HG02610 (cell line): Measurements from ENCODE around the gene EML3.
"Not testable (repeated sequence)": the region's sequence is repeated elsewhere in the genome, so short reads cannot be mapped to it uniquely, and the experiment has no call there.

Source experiments
- ATAC-seq: cut with Tn5 transposase; IDR thresholded peaks from one replicate; pipeline ENCODE4 v1.9.1; 2021; ENCODE audit warnings: mild to moderate bottlenecking, moderate library complexity; ENCODE audit not compliant: unreplicated experiment

EML3 gene

DNA sequence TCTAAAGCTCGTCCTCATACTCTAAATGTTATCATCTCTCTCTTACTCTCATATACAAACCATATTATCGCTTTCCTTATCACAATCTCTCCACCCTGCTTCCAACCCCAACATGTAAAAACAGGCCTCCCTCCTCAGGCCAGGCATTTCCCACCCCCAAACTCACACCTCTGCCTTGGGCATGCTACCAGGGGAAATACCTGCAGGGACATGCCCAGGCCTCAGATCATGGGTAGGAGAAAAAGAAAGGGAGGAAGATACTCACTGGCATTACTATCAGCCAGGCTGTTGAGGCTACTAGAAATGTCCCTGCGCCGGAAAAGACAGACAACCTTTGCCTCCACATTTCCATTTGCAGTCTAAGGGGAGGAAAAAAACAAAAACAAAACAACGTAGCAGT lies 12.7 kb downstream of the EML3 start:
- no peak for ATAC-seq

- peak; percentile 63 for ATAC-seq
Measured at GRCh38 chr11:62599069-62599696, 13.4 kb downstream of the EML3 start.

- ATAC-seq, result no peak
Measured at GRCh38 chr11:62595124-62595523, 17.5 kb downstream of the EML3 start.

GRCh38 chr11:62593434-62594044 lies 19.0 kb downstream of the EML3 start:
- no peak for ATAC-seq

- ATAC-seq, result no peak
Measured at GRCh38 chr11:62592989-62593421, 19.6 kb downstream of the EML3 start.

- ATAC-seq, result peak; percentile 7
Measured at GRCh38 chr11:62592146-62592815, 20.3 kb downstream of the EML3 start.

- ATAC-seq, result peak; percentile 86
Measured at GRCh38 chr11:62591448-62592145, 21.0 kb downstream of the EML3 start, which contains the start of gene TUT1. TSS of gene TUT1 (minus strand) at chr11:62591523. CDS start at chr11:62591485, 38 bp downstream.

DNA sequence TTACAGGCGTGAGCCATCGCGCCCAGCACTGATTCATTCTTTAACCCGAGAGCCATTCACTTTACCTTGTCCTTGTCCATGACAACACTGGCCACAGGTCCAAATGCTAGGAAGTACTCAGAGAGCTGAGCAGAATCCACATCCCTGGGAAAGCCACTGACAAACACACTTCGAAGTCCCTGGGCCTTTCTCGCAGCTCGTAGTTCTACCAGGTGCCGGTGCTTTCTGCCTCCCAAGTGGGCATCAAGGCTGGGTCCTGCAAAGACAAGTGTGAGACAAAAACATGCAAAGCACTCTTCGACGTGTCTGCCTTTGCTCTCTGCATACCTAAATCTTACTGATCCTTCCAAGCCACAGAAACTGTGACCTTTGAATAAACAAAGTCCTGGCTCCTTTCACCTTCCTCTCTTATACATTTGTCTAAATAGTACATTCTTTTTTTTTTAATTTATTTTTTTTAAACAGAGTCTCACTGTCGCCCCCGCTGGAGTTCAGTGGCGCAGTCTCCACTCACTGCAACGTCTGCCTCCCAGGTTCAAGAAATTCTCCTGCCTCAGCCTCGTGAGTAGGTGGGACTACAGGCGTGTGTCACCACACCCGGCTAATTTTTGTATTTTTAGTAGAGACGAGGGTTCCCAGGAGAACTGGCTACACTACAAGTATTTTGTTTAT lies 23.5 kb downstream of the EML3 start:
- no peak for ATAC-seq

DNA sequence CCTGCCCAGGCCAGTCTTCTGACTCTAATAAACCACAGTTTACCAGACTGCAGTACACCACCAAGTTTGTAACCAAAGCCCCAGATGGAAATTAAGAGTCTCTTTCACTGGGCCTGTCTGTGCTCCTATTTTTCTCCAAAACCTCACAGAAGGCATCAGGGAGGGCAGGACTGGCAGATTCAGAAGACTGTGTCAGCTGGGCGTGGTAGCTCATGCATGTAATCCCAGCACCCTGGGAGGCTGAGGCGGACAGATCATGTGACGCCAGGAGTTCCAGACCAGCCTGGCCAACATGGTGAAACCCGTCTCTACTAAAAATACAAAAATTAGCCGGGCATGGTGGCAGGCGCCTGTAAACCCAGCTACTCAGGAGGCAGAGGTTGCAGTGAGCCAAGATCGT lies 27.2 kb downstream of the EML3 start:
- ATAC-seq, result not testable (repeated sequence)

GRCh38 chr11:62581735-62582134 lies 30.8 kb downstream of the EML3 start:
- ATAC-seq, result not testable (repeated sequence)

DNA sequence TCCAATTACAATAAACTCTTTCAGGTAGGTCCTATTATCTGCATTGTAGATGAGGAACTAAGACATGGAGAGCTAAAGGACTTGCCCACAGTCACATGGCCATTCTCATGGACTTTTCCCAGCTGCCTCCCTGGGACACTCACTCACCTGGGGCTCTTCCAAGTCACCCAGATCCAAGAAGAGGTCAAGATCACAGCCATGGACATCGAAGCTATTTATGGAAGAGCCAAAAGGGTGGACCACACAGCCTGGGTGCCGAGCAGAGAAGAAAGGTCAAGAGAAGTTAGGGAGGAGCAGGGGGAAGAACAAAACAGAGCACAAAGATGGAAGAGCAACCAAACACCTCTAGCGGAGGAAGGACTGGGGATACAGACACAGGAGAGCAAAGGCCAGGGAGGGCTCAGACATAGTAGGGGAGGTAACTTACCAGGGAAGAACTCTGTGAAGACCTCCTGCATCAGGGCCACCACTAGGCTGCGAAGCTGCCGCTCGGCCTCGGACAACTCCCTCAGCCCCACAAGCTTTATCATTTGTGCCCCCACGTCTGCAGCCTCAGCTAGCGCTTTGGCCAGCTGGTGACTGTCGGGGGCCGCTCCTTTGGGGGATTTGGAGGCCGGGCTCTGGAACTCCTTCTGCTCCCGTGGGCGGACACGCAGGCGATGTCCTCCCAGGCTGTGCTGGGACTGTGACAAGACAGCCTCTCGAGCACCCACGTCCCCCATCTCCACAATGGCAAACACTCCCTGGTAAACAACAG lies 31.4 kb downstream of the EML3 start:
- ATAC-seq, result no peak

- no peak for ATAC-seq
Measured at GRCh38 chr11:62579252-62579651, 33.3 kb downstream of the EML3 start.

- ATAC-seq, result no peak
Measured at GRCh38 chr11:62578541-62578940, 34.0 kb downstream of the EML3 start.

GRCh38 chr11:62577046-62577714 lies 35.4 kb downstream of the EML3 start:
- ATAC-seq, result no peak

- no peak for ATAC-seq
Measured at GRCh38 chr11:62575837-62576236, 36.7 kb downstream of the EML3 start.

GRCh38 chr11:62575156-62575555 lies 37.4 kb downstream of the EML3 start:
- no peak for ATAC-seq

DNA sequence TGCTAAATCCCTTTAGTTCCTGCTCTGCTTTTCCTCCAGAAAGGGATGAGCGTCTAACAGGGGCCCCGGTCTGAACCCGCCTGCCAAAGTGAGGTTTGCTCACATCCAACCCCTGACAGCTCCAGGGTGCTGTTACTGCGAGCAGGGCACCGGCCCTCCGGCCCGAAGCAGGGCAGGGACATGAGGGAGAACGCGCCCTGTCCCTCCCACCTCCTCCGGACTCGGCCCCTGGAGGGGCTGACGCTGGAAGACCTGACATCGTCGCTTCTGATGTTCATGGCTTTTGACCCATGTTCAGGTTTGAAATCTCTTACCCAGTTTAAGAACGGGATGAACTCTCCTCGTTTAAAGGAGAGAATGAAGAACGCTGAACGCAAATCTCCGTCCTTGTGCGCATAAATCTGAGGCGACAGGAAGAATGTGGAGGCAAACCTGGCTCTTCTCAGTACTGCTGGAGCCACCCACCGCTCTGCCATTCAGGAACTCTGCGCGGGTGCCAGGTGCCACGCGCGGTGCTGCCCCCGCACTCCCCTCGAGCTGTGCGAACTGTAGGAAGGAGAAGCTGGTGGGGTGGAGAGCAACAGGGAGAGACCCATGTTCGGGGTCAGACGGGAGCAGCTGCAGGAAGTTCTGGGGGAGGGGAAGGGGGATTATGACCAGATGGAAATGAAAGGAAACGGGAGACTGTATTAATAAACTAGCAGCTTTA lies 38.1 kb downstream of the EML3 start:
- ATAC-seq, result peak; percentile 3

GRCh38 chr11:62573592-62574362 lies 38.8 kb downstream of the EML3 start, which contains the start of gene EEF1G:
TSS of gene EEF1G (minus strand) at chr11:62573891. CDS start at chr11:62573842, 49 bp downstream.
- peak; percentile 84 for ATAC-seq
